Measurements from ENCODE around the gene TRANK1. TPM values are rescaled to one million over a fixed set of nuclear protein-coding genes. Genes with fewer than 3 reads are reported as not detected.

Gene TRANK1
- 1 to 10 TPM; 1.6 to 2.0 TPM for polyA plus RNA-seq

- Histone ChIP-seq H3K4me3 (ENCODE audit: low read depth in 1 of 2, low read length in 2 of 2) (peak within 1 kb of the TSS; percentile 68 to 76), H3K4me1 (ENCODE audit: control insufficient read depth in 2 of 2, insufficient read depth in 2 of 2, low read length in 1 of 2) (no peaks in the 10 kb centered on the region), H3K27me3 (ENCODE audit: control insufficient read depth in 1 of 2, insufficient read depth in 2 of 2, low read length in 2 of 2) (no peaks in the 10 kb centered on the region), H3K9me3 (ENCODE audit: control insufficient read depth in 2 of 2, insufficient read depth in 1 of 2, low read depth in 1 of 2, low read length in 1 of 2) (no peaks in the 10 kb centered on the region), H3K36me3 (ENCODE audit: control insufficient read depth in 2 of 2, insufficient read depth in 2 of 2, low read length in 1 of 2) (no peaks in the 10 kb centered on the region), H3K27ac (ENCODE audit: low read depth in 2 of 2, low read length in 1 of 2) (peak within 1 kb of the TSS; percentile 27 to 56)
- 1% methylated on average over 65 to 68 of the region's 68 CpGs for WGBS, 2 donors
Observed at GRCh38 chr3:36944641-36945270, at the start of gene TRANK1. TSS of gene TRANK1 (minus strand) at chr3:36945054. CDS start at chr3:36944809, 245 bp downstream.

- Histone ChIP-seq H3K4me1 (ENCODE audit: control insufficient read depth in 2 of 2, insufficient read depth in 2 of 2, low read length in 1 of 2) (no peaks in the 10 kb centered on the region), H3K4me3 (ENCODE audit: low read depth in 1 of 2, low read length in 2 of 2) (peak within 1 kb of the TSS; percentile 70 to 89), H3K9me3 (ENCODE audit: control insufficient read depth in 2 of 2, insufficient read depth in 1 of 2, low read depth in 1 of 2, low read length in 1 of 2) (no peaks in the 10 kb centered on the region), H3K27ac (ENCODE audit: low read depth in 2 of 2, low read length in 1 of 2) (peak within 1 kb of the TSS; percentile 96 to 100), H3K36me3 (ENCODE audit: control insufficient read depth in 2 of 2, insufficient read depth in 2 of 2, low read length in 1 of 2) (no peaks in the 10 kb centered on the region), H3K27me3 (ENCODE audit: control insufficient read depth in 1 of 2, insufficient read depth in 2 of 2, low read length in 2 of 2) (no peaks in the 10 kb centered on the region)
- 1% methylated on average over 47 of the region's 47 CpGs for WGBS, 2 donors
Observed at GRCh38 chr3:36993326-36994283, 48.8 kb upstream of the TRANK1 start, which contains the start of gene MLH1. TSS of gene MLH1 (plus strand) at chr3:36993518. CDS start at chr3:36993548, 30 bp downstream.

GRCh38 chr3:36992806-36993325, 48.0 kb upstream of the TRANK1 start, which contains the start of gene EPM2AIP1:
TSS of gene EPM2AIP1 (minus strand) at chr3:36993131. CDS start at chr3:36993077, 54 bp downstream.
- Histone ChIP-seq H3K4me3 (ENCODE audit: low read depth in 1 of 2, low read length in 2 of 2) (peak within 1 kb of the TSS; percentile 70 to 89), H3K27ac (ENCODE audit: low read depth in 2 of 2, low read length in 1 of 2) (peak within 1 kb of the TSS; percentile 96 to 100), H3K4me1 (ENCODE audit: control insufficient read depth in 2 of 2, insufficient read depth in 2 of 2, low read length in 1 of 2) (no peaks in the 10 kb centered on the region), H3K9me3 (ENCODE audit: control insufficient read depth in 2 of 2, insufficient read depth in 1 of 2, low read depth in 1 of 2, low read length in 1 of 2) (no peaks in the 10 kb centered on the region), H3K36me3 (ENCODE audit: control insufficient read depth in 2 of 2, insufficient read depth in 2 of 2, low read length in 1 of 2) (no peaks in the 10 kb centered on the region), H3K27me3 (ENCODE audit: control insufficient read depth in 1 of 2, insufficient read depth in 2 of 2, low read length in 2 of 2) (no peaks in the 10 kb centered on the region)
- WGBS, 2 donors: 0 to 1% methylated on average over 48 of the region's 48 CpGs

- Histone ChIP-seq H3K9me3 (ENCODE audit: control insufficient read depth in 2 of 2, insufficient read depth in 1 of 2, low read depth in 1 of 2, low read length in 1 of 2) (no peaks in the 10 kb centered on the region), H3K27me3 (ENCODE audit: control insufficient read depth in 1 of 2, insufficient read depth in 2 of 2, low read length in 2 of 2) (no peaks in the 10 kb centered on the region), H3K36me3 (ENCODE audit: control insufficient read depth in 2 of 2, insufficient read depth in 2 of 2, low read length in 1 of 2) (no peaks in the 10 kb centered on the region), H3K4me3 (ENCODE audit: low read depth in 1 of 2, low read length in 2 of 2) (peak overlapping the region; percentile 70 to 89), H3K4me1 (ENCODE audit: control insufficient read depth in 2 of 2, insufficient read depth in 2 of 2, low read length in 1 of 2) (no peaks in the 10 kb centered on the region), H3K27ac (ENCODE audit: low read depth in 2 of 2, low read length in 1 of 2) (peak overlapping the region; percentile 96 to 100)
- WGBS, 2 donors: 8 to 10% methylated on average over 24 of the region's 24 CpGs
Observed at GRCh38 chr3:36991923-36992805, 47.3 kb upstream of the TRANK1 start.

GRCh38 chr3:36991147-36991546, 46.3 kb upstream of the TRANK1 start:
- Histone ChIP-seq H3K27ac (ENCODE audit: low read depth in 2 of 2, low read length in 1 of 2) (no peak overlapping the region), H3K27me3 (ENCODE audit: control insufficient read depth in 1 of 2, insufficient read depth in 2 of 2, low read length in 2 of 2) (no peaks in the 10 kb centered on the region), H3K9me3 (ENCODE audit: control insufficient read depth in 2 of 2, insufficient read depth in 1 of 2, low read depth in 1 of 2, low read length in 1 of 2) (no peaks in the 10 kb centered on the region), H3K4me1 (ENCODE audit: control insufficient read depth in 2 of 2, insufficient read depth in 2 of 2, low read length in 1 of 2) (no peaks in the 10 kb centered on the region), H3K4me3 (ENCODE audit: low read depth in 1 of 2, low read length in 2 of 2) (peak overlapping the region in 1 of 2 donors; percentile 89), H3K36me3 (ENCODE audit: control insufficient read depth in 2 of 2, insufficient read depth in 2 of 2, low read length in 1 of 2) (no peaks in the 10 kb centered on the region)
- 75 to 79% methylated on average over 3 of the region's 3 CpGs for WGBS, 2 donors

GRCh38 chr3:36989568-36989967, 44.7 kb upstream of the TRANK1 start:
- Histone ChIP-seq H3K27ac (ENCODE audit: low read depth in 2 of 2, low read length in 1 of 2) (no peak overlapping the region), H3K36me3 (ENCODE audit: control insufficient read depth in 2 of 2, insufficient read depth in 2 of 2, low read length in 1 of 2) (no peaks in the 10 kb centered on the region), H3K9me3 (ENCODE audit: control insufficient read depth in 2 of 2, insufficient read depth in 1 of 2, low read depth in 1 of 2, low read length in 1 of 2) (no peaks in the 10 kb centered on the region), H3K27me3 (ENCODE audit: control insufficient read depth in 1 of 2, insufficient read depth in 2 of 2, low read length in 2 of 2) (no peaks in the 10 kb centered on the region), H3K4me1 (ENCODE audit: control insufficient read depth in 2 of 2, insufficient read depth in 2 of 2, low read length in 1 of 2) (no peaks in the 10 kb centered on the region), H3K4me3 (ENCODE audit: low read depth in 1 of 2, low read length in 2 of 2) (no peak overlapping the region)

- no peak overlapping the region for H3K27ac ChIP-seq (ENCODE audit: low read depth in 2 of 2, low read length in 1 of 2)
- H3K4me1 ChIP-seq (ENCODE audit: control insufficient read depth in 2 of 2, insufficient read depth in 2 of 2, low read length in 1 of 2): no peaks in the 10 kb centered on the region
Observed at GRCh38 chr3:36989005-36989404, 44.2 kb upstream of the TRANK1 start.

GRCh38 chr3:36988356-36988755, 43.5 kb upstream of the TRANK1 start:
- H3K36me3 ChIP-seq (ENCODE audit: control insufficient read depth in 2 of 2, insufficient read depth in 2 of 2, low read length in 1 of 2): peaks cover 0 to 4% of the 10 kb centered on the region in 2 donors
- no peaks in the 10 kb centered on the region for H3K27me3 ChIP-seq (ENCODE audit: control insufficient read depth in 1 of 2, insufficient read depth in 2 of 2, low read length in 2 of 2)
- WGBS, 2 donors: 76 to 81% methylated on average over 2 of the region's 2 CpGs
- no peaks in the 10 kb centered on the region for H3K9me3 ChIP-seq (ENCODE audit: control insufficient read depth in 2 of 2, insufficient read depth in 1 of 2, low read depth in 1 of 2, low read length in 1 of 2)
- H3K27ac ChIP-seq (ENCODE audit: low read depth in 2 of 2, low read length in 1 of 2): no peak overlapping the region
- H3K4me1 ChIP-seq (ENCODE audit: control insufficient read depth in 2 of 2, insufficient read depth in 2 of 2, low read length in 1 of 2): no peaks in the 10 kb centered on the region
- no peak overlapping the region for H3K4me3 ChIP-seq (ENCODE audit: low read depth in 1 of 2, low read length in 2 of 2)

More at GRCh38 chr3:36989005-36989404, 44.2 kb upstream of the TRANK1 start:
- peaks cover 0 to 4% of the 10 kb centered on the region in 2 donors for H3K36me3 ChIP-seq (ENCODE audit: control insufficient read depth in 2 of 2, insufficient read depth in 2 of 2, low read length in 1 of 2)
- no peaks in the 10 kb centered on the region for H3K27me3 ChIP-seq (ENCODE audit: control insufficient read depth in 1 of 2, insufficient read depth in 2 of 2, low read length in 2 of 2)
- H3K4me3 ChIP-seq (ENCODE audit: low read depth in 1 of 2, low read length in 2 of 2): no peak overlapping the region
- H3K9me3 ChIP-seq (ENCODE audit: control insufficient read depth in 2 of 2, insufficient read depth in 1 of 2, low read depth in 1 of 2, low read length in 1 of 2): no peaks in the 10 kb centered on the region
- 77 to 81% methylated on average over 3 of the region's 3 CpGs for WGBS, 2 donors

GRCh38 chr3:36981006-36981405, 36.2 kb upstream of the TRANK1 start:
- Histone ChIP-seq H3K27me3 (ENCODE audit: control insufficient read depth in 1 of 2, insufficient read depth in 2 of 2, low read length in 2 of 2) (no peaks in the 10 kb centered on the region), H3K27ac (ENCODE audit: low read depth in 2 of 2, low read length in 1 of 2) (no peak overlapping the region), H3K9me3 (ENCODE audit: control insufficient read depth in 2 of 2, insufficient read depth in 1 of 2, low read depth in 1 of 2, low read length in 1 of 2) (peaks cover 0 to 2% of the 10 kb centered on the region in 2 donors), H3K4me3 (ENCODE audit: low read depth in 1 of 2, low read length in 2 of 2) (no peak overlapping the region), H3K4me1 (ENCODE audit: control insufficient read depth in 2 of 2, insufficient read depth in 2 of 2, low read length in 1 of 2) (no peaks in the 10 kb centered on the region), H3K36me3 (ENCODE audit: control insufficient read depth in 2 of 2, insufficient read depth in 2 of 2, low read length in 1 of 2) (peaks cover 0 to 7% of the 10 kb centered on the region in 2 donors)
- 94 to 96% methylated on average over 4 of the region's 4 CpGs for WGBS, 2 donors

Data from esophagus (tissue), 2 donors.